ENCODE data around the gene PLEKHH1. TPM values are rescaled to one million over a fixed set of nuclear protein-coding genes. Genes with fewer than 3 reads are reported as not detected.

Gene PLEKHH1
- total RNA-seq, 4 donors from 2014 or later, result 0.75 to 3.4 (median 2.5) TPM

- no peak for ATAC-seq
- Histone ChIP-seq H3K36me3 (no peaks in the 10 kb centered on the region), H3K4me3 (no peak overlapping the region), H3K27ac (no peak overlapping the region), H3K4me1 (peaks cover 10 to 11% of the 10 kb centered on the region in 2 donors), H3K9me3 (no peaks in the 10 kb centered on the region), H3K27me3 (no peaks in the 10 kb centered on the region)
- TF ChIP-seq CTCF (IDR thresholded peaks at IDR 0.05 in 4 of 5, conservative IDR thresholded peaks at IDR 0.05 in 1 of 5), result no peak
- no peak for TF ChIP-seq POLR2A (IDR thresholded peaks at IDR 0.05)
- in situ Hi-C loops (cut with MboI; ENCODE audit: low sequenced_read_pairs in 4 of 4), result no loop called here
- intact Hi-C loops (cut with DNase I; ENCODE audit: low total_unique reads), result no loop called here
- no peak for DNase-seq
Observed at GRCh38 chr14:67551123-67551522, 18.0 kb downstream of the PLEKHH1 start.

DNA sequence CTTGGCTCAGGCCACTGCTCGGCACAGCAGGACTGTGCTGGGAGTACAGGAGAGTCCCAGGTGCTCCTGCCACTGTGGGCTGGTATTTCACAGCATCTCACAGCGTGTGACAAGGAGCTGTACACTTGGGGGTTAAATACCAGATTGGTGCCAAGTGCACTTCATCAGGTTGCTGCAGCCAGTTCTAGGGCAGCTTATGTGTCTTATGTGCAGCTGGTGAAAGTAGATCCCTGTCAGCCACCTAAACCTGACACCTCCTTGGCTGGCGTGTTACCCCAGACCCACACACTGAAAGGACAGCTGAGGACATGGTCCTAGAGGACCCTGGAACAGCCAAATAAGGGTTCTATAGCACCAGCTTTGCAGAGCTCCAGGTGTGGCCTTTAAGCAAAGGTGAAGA lies 18.9 kb downstream of the PLEKHH1 start:
- ATAC-seq (peak; percentile 95), DNase-seq (peak; percentile 52 to 75)
- in situ Hi-C loops (cut with MboI; ENCODE audit: low sequenced_read_pairs in 4 of 4), result no loop called here
- H3K36me3 ChIP-seq, result no peaks in the 10 kb centered on the region
- H3K9me3 ChIP-seq, result no peaks in the 10 kb centered on the region
- H3K27ac ChIP-seq, result peak overlapping the region in 1 of 4 donors; percentile 26
- H3K4me3 ChIP-seq, result no peak overlapping the region
- intact Hi-C loops (cut with DNase I; ENCODE audit: low total_unique reads), result no loop called here
- H3K4me1 ChIP-seq, result peaks cover 11 to 12% of the 10 kb centered on the region in 2 donors
- H3K27me3 ChIP-seq, result no peaks in the 10 kb centered on the region
- TF ChIP-seq POLR2A (IDR thresholded peaks at IDR 0.05) (no peak), CTCF (IDR thresholded peaks at IDR 0.05 in 4 of 5, conservative IDR thresholded peaks at IDR 0.05 in 1 of 5) (no peak)

GRCh38 chr14:67553547-67553946 lies 20.5 kb downstream of the PLEKHH1 start:
- in situ Hi-C loops (cut with MboI; ENCODE audit: low sequenced_read_pairs in 4 of 4), result no loop called here
- intact Hi-C loops (cut with DNase I; ENCODE audit: low total_unique reads), result no loop called here
- no peak for ATAC-seq

GRCh38 chr14:67554341-67554740 lies 21.3 kb downstream of the PLEKHH1 start:
- intact Hi-C loops (cut with DNase I; ENCODE audit: low total_unique reads), result no loop called here
- DNase-seq (no peak), ATAC-seq (no peak)
- H3K27me3 ChIP-seq, result no peaks in the 10 kb centered on the region
- H3K27ac ChIP-seq, result no peak overlapping the region
- no peak for TF ChIP-seq POLR2A (IDR thresholded peaks at IDR 0.05)
- no peak for TF ChIP-seq CTCF (IDR thresholded peaks at IDR 0.05 in 4 of 5, conservative IDR thresholded peaks at IDR 0.05 in 1 of 5)
- H3K9me3 ChIP-seq, result no peaks in the 10 kb centered on the region
- no peaks in the 10 kb centered on the region for H3K36me3 ChIP-seq
- H3K4me1 ChIP-seq, result peaks cover 22 to 28% of the 10 kb centered on the region in 2 donors
- in situ Hi-C loops (cut with MboI; ENCODE audit: low sequenced_read_pairs in 4 of 4), result no loop called here
- no peak overlapping the region for H3K4me3 ChIP-seq

More at GRCh38 chr14:67553547-67553946, 20.5 kb downstream of the PLEKHH1 start:
- H3K4me1 ChIP-seq, result peaks cover 22 to 28% of the 10 kb centered on the region in 2 donors
- no peaks in the 10 kb centered on the region for H3K27me3 ChIP-seq
- no peak overlapping the region for H3K4me3 ChIP-seq
- TF ChIP-seq CTCF (IDR thresholded peaks at IDR 0.05 in 4 of 5, conservative IDR thresholded peaks at IDR 0.05 in 1 of 5) (no peak), POLR2A (IDR thresholded peaks at IDR 0.05) (no peak)
- H3K27ac ChIP-seq, result no peak overlapping the region
- no peaks in the 10 kb centered on the region for H3K36me3 ChIP-seq
- no peaks in the 10 kb centered on the region for H3K9me3 ChIP-seq
- no peak for DNase-seq

DNA sequence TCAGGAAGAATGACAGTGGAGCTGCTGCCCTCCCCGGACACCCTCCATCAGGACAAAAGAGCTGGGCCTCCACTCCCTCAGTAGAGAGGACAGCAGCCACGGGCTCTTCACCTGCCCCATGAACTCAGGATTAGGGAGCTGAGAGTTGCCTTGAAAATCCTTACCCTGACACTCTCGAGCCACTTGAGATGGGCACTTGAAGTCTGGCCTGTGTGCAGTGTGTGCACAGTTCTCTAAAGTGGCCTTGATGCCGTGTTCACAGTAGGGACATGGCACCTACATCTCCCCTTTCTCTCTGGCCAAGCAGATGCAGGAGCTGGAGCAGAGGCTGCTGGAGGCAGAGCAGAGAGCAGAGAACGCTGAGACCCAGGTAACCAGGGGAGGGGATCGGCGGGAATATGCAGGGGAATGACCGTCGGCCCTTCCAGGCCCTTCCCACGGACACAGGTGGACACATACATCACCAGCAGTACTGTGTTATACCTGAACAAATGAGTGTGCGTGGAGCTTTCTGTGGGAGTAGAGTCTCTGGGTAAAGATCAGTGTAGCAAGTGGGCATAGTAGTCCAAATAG lies 22.5 kb downstream of the PLEKHH1 start:
- H3K27me3 ChIP-seq, result no peaks in the 10 kb centered on the region
- H3K27ac ChIP-seq, result no peak overlapping the region
- no peak for TF ChIP-seq POLR2A (IDR thresholded peaks at IDR 0.05)
- TF ChIP-seq CTCF (IDR thresholded peaks at IDR 0.05 in 4 of 5, conservative IDR thresholded peaks at IDR 0.05 in 1 of 5), result no peak
- H3K4me1 ChIP-seq, result peaks cover 22 to 28% of the 10 kb centered on the region in 2 donors
- no peaks in the 10 kb centered on the region for H3K36me3 ChIP-seq
- intact Hi-C loops (cut with DNase I; ENCODE audit: low total_unique reads) (no loop called here), in situ Hi-C loops (cut with MboI; ENCODE audit: low sequenced_read_pairs in 4 of 4) (no loop called here)
- H3K9me3 ChIP-seq, result no peaks in the 10 kb centered on the region
- ATAC-seq (no peak), DNase-seq (no peak)
- no peak overlapping the region for H3K4me3 ChIP-seq
